CD8-positive, alpha-beta memory T cell (primary cell): Measurements from ENCODE around the gene CRADD. TPM values are rescaled to one million over a fixed set of nuclear protein-coding genes. Genes with fewer than 3 reads are reported as not detected.
"Not testable (repeated sequence)": the region's sequence is repeated elsewhere in the genome, so short reads cannot be mapped to it uniquely, and the experiment has no call there.

Experiments
- CTCF ChIA-PET: fragments of 350-600 bp; sonication (Branson Sonifier 250); formaldehyde crosslinking; loops from one replicate; lab custom pipeline; 2021; ENCODE audit warnings: antibody characterized with exemption; lab: Charles Lee
- POLR2A ChIA-PET: fragments of 350-600 bp; sonication (Branson Sonifier 250); formaldehyde crosslinking; loops from one replicate; lab custom pipeline; 2021; ENCODE audit warnings: antibody characterized with exemption; lab: Charles Lee
- DNase-seq, 5 donors: peaks; one replicate each; pipeline versions ENCODE4 v3.0.0 to v3.0.0-alpha.2; 2020 to 2022; ENCODE audit warnings: mixed read lengths in 1 of 5
- H3K27ac ChIP-seq: one replicate; pipeline ENCODE4 v1.7.0; 2013; ENCODE audit warnings: low read depth, mild to moderate bottlenecking, low read length, moderate library complexity
- H3K27me3 ChIP-seq: 2 replicates; pipeline ENCODE4 v1.7.0; 2013; ENCODE audit warnings: low read length, mild to moderate bottlenecking; ENCODE audit not compliant: insufficient read depth, poor library complexity, severe bottlenecking
- H3K36me3 ChIP-seq: 2 replicates; pipeline ENCODE4 v1.7.0; 2013; ENCODE audit warnings: mild to moderate bottlenecking, low read length, moderate library complexity; ENCODE audit not compliant: insufficient read depth
- H3K4me1 ChIP-seq: 2 replicates; pipeline ENCODE4 v1.7.0; 2013; ENCODE audit warnings: mild to moderate bottlenecking, low read length, moderate library complexity; ENCODE audit not compliant: insufficient read depth
- H3K4me3 ChIP-seq: 2 replicates; pipeline ENCODE4 v1.7.0; 2013; ENCODE audit warnings: mild to moderate bottlenecking, low read length
- H3K9me3 ChIP-seq: 2 replicates; pipeline ENCODE4 v1.7.0; 2013; ENCODE audit warnings: mild to moderate bottlenecking, low read length
- H3K27ac Mint-ChIP-seq, 8 donors: one replicate each; pipeline ENCODE4 v1.8.0; 2020 to 2021; ENCODE audit warnings: mixed read lengths in 8 of 8, mild to moderate bottlenecking in 6 of 8, inconsistent platforms in 3 of 8, moderate library complexity in 3 of 8
- H3K27me3 Mint-ChIP-seq, 2 donors: one replicate each; pipeline ENCODE4 v1.8.0; 2020 to 2021; ENCODE audit warnings: mixed read lengths in 2 of 2, mild to moderate bottlenecking in 1 of 2, moderate library complexity in 1 of 2
- H3K36me3 Mint-ChIP-seq, 3 donors: one replicate each; pipeline ENCODE4 v1.8.0; 2020 to 2021; ENCODE audit warnings: mixed read lengths in 3 of 3, inconsistent platforms in 1 of 3, mild to moderate bottlenecking in 1 of 3
- H3K4me1 Mint-ChIP-seq, 3 donors: one replicate each; pipeline ENCODE4 v1.8.0; 2020 to 2021; ENCODE audit warnings: mixed read lengths in 3 of 3, inconsistent platforms in 1 of 3, mild to moderate bottlenecking in 1 of 3
- H3K4me3 Mint-ChIP-seq, 7 donors: one replicate each; pipeline ENCODE4 v1.8.0; 2020 to 2021; ENCODE audit warnings: mixed read lengths in 7 of 7, mild to moderate bottlenecking in 6 of 7, moderate library complexity in 4 of 7, inconsistent platforms in 2 of 7
- H3K9me3 Mint-ChIP-seq, 5 donors: one replicate each; pipeline ENCODE4 v1.8.0; 2020 to 2022; ENCODE audit warnings: mixed read lengths in 5 of 5, mild to moderate bottlenecking in 3 of 5, moderate library complexity in 2 of 5, inconsistent platforms in 1 of 5
- polyA plus RNA-seq: library from polyadenylated mRNA; unstranded; fragments of 300-500 nt; fragmentation: Illumina TruSeq; gene quantifications from one replicate; pipeline ENCODE4 v1.2.3, GENCODE V29; 2021
- total RNA-seq, 2 experiments: library from RNA; stranded (reverse); gene quantifications; one replicate each; pipeline ENCODE4 v1.2.3, GENCODE V29; 2021

CRADD gene
- total and polyA plus RNA-seq, 3 experiments from 2014 or later = 8.6 to 13.2 (median 11.7) TPM

GRCh38 chr12:93748672-93749383, 71.7 kb downstream of the CRADD start:
- peaks cover 5 to 9% (median 6%) of the 10 kb centered on the region in 5 donors for H3K9me3 Mint-ChIP-seq
- Histone ChIP-seq H3K4me1 (no peaks in the 10 kb centered on the region), H3K36me3 (no peaks in the 10 kb centered on the region), H3K9me3 (no peaks in the 10 kb centered on the region), H3K27ac (no peak overlapping the region), H3K4me3 (no peak overlapping the region), H3K27me3 (no peaks in the 10 kb centered on the region)
- peak overlapping the region in 2 of 8 donors; percentile 46 to 52 for H3K27ac Mint-ChIP-seq
- peaks cover 6 to 10% (median 7%) of the 10 kb centered on the region in 3 donors for H3K36me3 Mint-ChIP-seq
- peaks cover 8 to 20% (median 9%) of the 10 kb centered on the region in 3 donors for H3K4me1 Mint-ChIP-seq
- ChIA-PET POLR2A (no interaction called here), CTCF (interaction anchor here (1.4 kb wide), 1 partner anchor 354 kb away, joined by 4 read pairs; no protein-coding TSS in a partner anchor)
- DNase-seq = no peak
- no peak overlapping the region for H3K4me3 Mint-ChIP-seq
- H3K27me3 Mint-ChIP-seq = peaks cover 0 to 2% of the 10 kb centered on the region in 2 donors

GRCh38 chr12:93749515-93749914, 72.3 kb downstream of the CRADD start:
- H3K27me3 ChIP-seq = no peaks in the 10 kb centered on the region

GRCh38 chr12:93750056-93750455, 72.9 kb downstream of the CRADD start:
- H3K27ac Mint-ChIP-seq = no peak overlapping the region
- Histone ChIP-seq H3K27me3 (no peaks in the 10 kb centered on the region), H3K4me3 (no peak overlapping the region), H3K9me3 (no peaks in the 10 kb centered on the region), H3K27ac (no peak overlapping the region), H3K36me3 (no peaks in the 10 kb centered on the region), H3K4me1 (no peaks in the 10 kb centered on the region)
- H3K27me3 Mint-ChIP-seq = peaks cover 0 to 3% of the 10 kb centered on the region in 2 donors
- peaks cover 8 to 20% (median 9%) of the 10 kb centered on the region in 3 donors for H3K4me1 Mint-ChIP-seq
- CTCF ChIA-PET = interaction anchor here (1.4 kb wide), 1 partner anchor 352 kb away, joined by 4 read pairs; no protein-coding TSS in a partner anchor
- H3K4me3 Mint-ChIP-seq = no peak overlapping the region
- POLR2A ChIA-PET = no interaction called here
- H3K36me3 Mint-ChIP-seq = peaks cover 6 to 14% (median 10%) of the 10 kb centered on the region in 3 donors
- peaks cover 5 to 11% (median 7%) of the 10 kb centered on the region in 5 donors for H3K9me3 Mint-ChIP-seq
- no peak for DNase-seq

More at GRCh38 chr12:93749515-93749914, 72.3 kb downstream of the CRADD start:
- DNase-seq = no peak
- Mint-ChIP-seq H3K36me3 (peaks cover 6 to 14% (median 10%) of the 10 kb centered on the region in 3 donors), H3K9me3 (peaks cover 5 to 11% (median 7%) of the 10 kb centered on the region in 5 donors), H3K27ac (peak overlapping the region in 1 of 8 donors; percentile 29), H3K4me3 (no peak overlapping the region), H3K4me1 (peaks cover 8 to 20% (median 9%) of the 10 kb centered on the region in 3 donors), H3K27me3 (peaks cover 0 to 2% of the 10 kb centered on the region in 2 donors)
- Histone ChIP-seq H3K27ac (no peak overlapping the region), H3K9me3 (no peaks in the 10 kb centered on the region), H3K36me3 (no peaks in the 10 kb centered on the region), H3K4me3 (no peak overlapping the region), H3K4me1 (no peaks in the 10 kb centered on the region)
- CTCF ChIA-PET = interaction anchor here (1.4 kb wide), 1 partner anchor 353 kb away, joined by 4 read pairs; no protein-coding TSS in a partner anchor
- POLR2A ChIA-PET = no interaction called here

- ChIA-PET POLR2A (interaction anchor here (0.6 kb wide), 1 partner anchor 178 kb away, joined by 9 read pairs; no protein-coding TSS in a partner anchor), CTCF (interaction anchor here (0.7 kb wide), 1 partner anchor 16 kb away, joined by 3 read pairs; no protein-coding TSS in a partner anchor)
- Histone ChIP-seq H3K27me3 (no peaks in the 10 kb centered on the region), H3K9me3 (no peaks in the 10 kb centered on the region), H3K4me1 (no peaks in the 10 kb centered on the region), H3K27ac (no peak overlapping the region), H3K4me3 (no peak overlapping the region), H3K36me3 (no peaks in the 10 kb centered on the region)
- DNase-seq = no peak
- H3K9me3 Mint-ChIP-seq = peaks cover 5 to 11% (median 7%) of the 10 kb centered on the region in 5 donors
- peaks cover 0 to 3% of the 10 kb centered on the region in 2 donors for H3K27me3 Mint-ChIP-seq
- peaks cover 6 to 14% (median 10%) of the 10 kb centered on the region in 3 donors for H3K36me3 Mint-ChIP-seq
- H3K4me1 Mint-ChIP-seq = peaks cover 8 to 20% (median 9%) of the 10 kb centered on the region in 3 donors
- H3K4me3 Mint-ChIP-seq = no peak overlapping the region
- no peak overlapping the region for H3K27ac Mint-ChIP-seq
Measured at GRCh38 chr12:93751864-93752610, 74.9 kb downstream of the CRADD start.

GRCh38 chr12:93753285-93753684, 76.1 kb downstream of the CRADD start:
- no peak overlapping the region for H3K27ac Mint-ChIP-seq
- no peak overlapping the region for H3K4me3 Mint-ChIP-seq
- POLR2A ChIA-PET = no interaction called here
- Histone ChIP-seq H3K27me3 (no peaks in the 10 kb centered on the region), H3K4me3 (no peak overlapping the region), H3K27ac (no peak overlapping the region), H3K36me3 (no peaks in the 10 kb centered on the region), H3K4me1 (no peaks in the 10 kb centered on the region), H3K9me3 (no peaks in the 10 kb centered on the region)
- H3K36me3 Mint-ChIP-seq = peaks cover 6 to 14% (median 10%) of the 10 kb centered on the region in 3 donors
- CTCF ChIA-PET = no interaction called here
- no peak for DNase-seq
- peaks cover 5 to 11% (median 7%) of the 10 kb centered on the region in 5 donors for H3K9me3 Mint-ChIP-seq
- peaks cover 8 to 28% (median 16%) of the 10 kb centered on the region in 3 donors for H3K4me1 Mint-ChIP-seq
- H3K27me3 Mint-ChIP-seq = peaks cover 0 to 3% of the 10 kb centered on the region in 2 donors

- H3K27me3 Mint-ChIP-seq = peaks cover 0 to 3% of the 10 kb centered on the region in 2 donors
Measured at GRCh38 chr12:93753838-93754429, 76.8 kb downstream of the CRADD start.

GRCh38 chr12:93754859-93755258, 77.7 kb downstream of the CRADD start:
- peaks cover 6 to 24% (median 9%) of the 10 kb centered on the region in 3 donors for H3K4me1 Mint-ChIP-seq
- H3K27ac Mint-ChIP-seq = not testable (repeated sequence)

More at GRCh38 chr12:93753838-93754429, 76.8 kb downstream of the CRADD start:
- H3K9me3 ChIP-seq = no peaks in the 10 kb centered on the region
- no peak overlapping the region for H3K27ac Mint-ChIP-seq
- no peak overlapping the region for H3K27ac ChIP-seq
- DNase-seq = no peak
- no peaks in the 10 kb centered on the region for H3K4me1 ChIP-seq
- CTCF ChIA-PET = no interaction called here
- no peaks in the 10 kb centered on the region for H3K36me3 ChIP-seq
- no peak overlapping the region for H3K4me3 ChIP-seq
- H3K36me3 Mint-ChIP-seq = peaks cover 6 to 14% (median 9%) of the 10 kb centered on the region in 3 donors
- H3K4me3 Mint-ChIP-seq = no peak overlapping the region
- H3K4me1 Mint-ChIP-seq = peaks cover 8 to 26% (median 14%) of the 10 kb centered on the region in 3 donors
- peaks cover 5 to 11% (median 7%) of the 10 kb centered on the region in 5 donors for H3K9me3 Mint-ChIP-seq
- H3K27me3 ChIP-seq = no peaks in the 10 kb centered on the region
- POLR2A ChIA-PET = no interaction called here

More at GRCh38 chr12:93754859-93755258, 77.7 kb downstream of the CRADD start:
- DNase-seq, H3K27ac ChIP-seq, POLR2A ChIA-PET, H3K36me3 ChIP-seq, H3K9me3 ChIP-seq, H3K27me3 ChIP-seq, H3K4me1 ChIP-seq, H3K4me3 ChIP-seq, H3K4me3 Mint-ChIP-seq, CTCF ChIA-PET, H3K27me3 Mint-ChIP-seq: not testable (repeated sequence)
- peaks cover 6 to 14% (median 7%) of the 10 kb centered on the region in 3 donors for H3K36me3 Mint-ChIP-seq
- H3K9me3 Mint-ChIP-seq = peaks cover 5 to 11% (median 7%) of the 10 kb centered on the region in 5 donors
